Activated T-helper 17 cell treated with anti-CD3 and anti-CD28 coated beads, Interleukin-2, amount 50 U/mL, for 72 hours (primary cell): Measurements from ENCODE around the gene GRK4. TPM values are rescaled to one million over a fixed set of nuclear protein-coding genes. Genes with fewer than 3 reads are reported as not detected.
"Not testable (repeated sequence)": the region's sequence is repeated elsewhere in the genome, so short reads cannot be mapped to it uniquely, and the experiment has no call there.

Experiments
- ATAC-seq: fragments of 150-1000 bp; cut with Tn5 transposase; replicated peaks from 2 replicates; pipeline ENCODE4 v1.10.0; 2021; ENCODE audit warnings: mild to moderate bottlenecking, moderate library complexity
- H3K27ac Mint-ChIP-seq: one replicate; pipeline ENCODE4 v1.8.0; 2022; ENCODE audit warnings: mixed read lengths
- H3K27me3 Mint-ChIP-seq: one replicate; pipeline ENCODE4 v1.8.0; 2022; ENCODE audit warnings: mixed read lengths
- H3K36me3 Mint-ChIP-seq: one replicate; pipeline ENCODE4 v1.8.0; 2022; ENCODE audit warnings: low read depth, mild to moderate bottlenecking, mixed read lengths
- H3K4me1 Mint-ChIP-seq: one replicate; pipeline ENCODE4 v1.8.0; 2022; ENCODE audit warnings: mixed read lengths
- H3K4me3 Mint-ChIP-seq: one replicate; pipeline ENCODE4 v1.8.0; 2022; ENCODE audit warnings: mild to moderate bottlenecking, mixed read lengths
- H3K9me3 Mint-ChIP-seq: one replicate; pipeline ENCODE4 v1.8.0; 2022; ENCODE audit warnings: mixed read lengths
- total RNA-seq, 2 donors: library from RNA; stranded (reverse); gene quantifications; one replicate each; pipeline ENCODE4 v1.2.3, GENCODE V29; 2022

The GRK4 gene
- total RNA-seq, 2 donors from 2014 or later, result 3.2 to 5.7 TPM

- H3K27me3 Mint-ChIP-seq, result no peaks in the 10 kb centered on the region
- H3K9me3 Mint-ChIP-seq, result no peaks in the 10 kb centered on the region
- peaks cover 57% of the 10 kb centered on the region for H3K4me1 Mint-ChIP-seq
- H3K4me3 Mint-ChIP-seq, result peak overlapping the region; percentile 89
- H3K36me3 Mint-ChIP-seq, result peaks cover 98% of the 10 kb centered on the region
- peak; percentile 86 for ATAC-seq
- H3K27ac Mint-ChIP-seq, result peak overlapping the region; percentile 99
Observed at GRCh38 chr4:2954358-2955185, 8.8 kb upstream of the GRK4 start.

DNA sequence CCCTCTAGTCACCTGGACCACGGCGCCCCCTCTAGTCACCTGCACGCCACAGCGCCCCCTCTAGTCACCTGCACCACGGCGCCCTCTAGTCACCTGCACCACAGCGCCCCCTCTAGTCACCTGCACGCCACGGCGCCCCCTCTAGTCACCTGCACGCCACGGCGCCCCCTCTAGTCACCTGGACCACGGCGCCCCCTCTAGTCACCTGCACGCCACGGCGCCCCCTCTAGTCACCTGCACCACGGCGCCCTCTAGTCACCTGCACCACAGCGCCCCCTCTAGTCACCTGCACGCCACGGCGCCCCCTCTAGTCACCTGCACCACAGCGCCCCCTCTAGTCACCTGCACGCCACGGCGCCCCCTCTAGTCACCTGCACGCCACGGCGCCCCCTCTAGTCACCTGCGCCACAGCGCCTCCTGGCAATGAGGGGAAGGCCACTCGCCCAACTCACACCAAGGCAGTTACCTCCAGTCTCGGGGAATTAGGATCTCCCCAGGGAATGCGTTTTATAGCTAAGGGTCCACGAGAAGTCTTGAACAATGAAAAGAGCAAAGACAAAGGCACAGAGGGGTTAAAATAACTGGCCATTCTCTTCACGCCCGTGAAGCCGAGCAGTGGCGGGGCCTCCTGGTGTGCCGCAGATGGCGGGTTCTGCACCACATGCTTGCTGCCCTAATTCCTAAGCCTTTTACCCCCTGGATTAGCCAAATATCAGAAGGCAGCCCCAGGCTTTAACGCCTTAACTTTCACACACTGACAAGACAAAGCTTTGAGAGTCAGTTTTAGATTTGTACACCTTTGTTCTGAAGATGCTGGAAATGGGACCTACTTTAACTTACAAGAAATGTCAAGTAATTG lies 8.0 kb upstream of the GRK4 start:
- Mint-ChIP-seq H3K4me1 (peaks cover 56% of the 10 kb centered on the region), H3K4me3 (peak overlapping the region; percentile 89), H3K27ac (peak overlapping the region; percentile 59), H3K36me3 (peaks cover 98% of the 10 kb centered on the region)
- not testable (repeated sequence) for H3K9me3 Mint-ChIP-seq, H3K27me3 Mint-ChIP-seq, ATAC-seq

GRCh38 chr4:2958446-2958845 lies 4.9 kb upstream of the GRK4 start:
- H3K36me3 Mint-ChIP-seq, result peaks cover 88% of the 10 kb centered on the region
- H3K4me1 Mint-ChIP-seq, result peaks cover 54% of the 10 kb centered on the region
- no peaks in the 10 kb centered on the region for H3K27me3 Mint-ChIP-seq
- no peak for ATAC-seq
- H3K4me3 Mint-ChIP-seq, result peak overlapping the region; percentile 89
- H3K27ac Mint-ChIP-seq, result peak overlapping the region; percentile 57
- no peaks in the 10 kb centered on the region for H3K9me3 Mint-ChIP-seq

- not testable (repeated sequence) for H3K27me3 Mint-ChIP-seq, H3K9me3 Mint-ChIP-seq, ATAC-seq
- peaks cover 69% of the 10 kb centered on the region for H3K36me3 Mint-ChIP-seq
- H3K4me3 Mint-ChIP-seq, result peak overlapping the region; percentile 89
- peaks cover 44% of the 10 kb centered on the region for H3K4me1 Mint-ChIP-seq
- H3K27ac Mint-ChIP-seq, result peak overlapping the region; percentile 15
Observed at GRCh38 chr4:2960450-2960849, 2.9 kb upstream of the GRK4 start.

GRCh38 chr4:2961421-2961810 lies 2.0 kb upstream of the GRK4 start:
- Mint-ChIP-seq H3K27ac (peak overlapping the region; percentile 80), H3K4me3 (peak overlapping the region; percentile 88), H3K9me3 (no peaks in the 10 kb centered on the region), H3K4me1 (peaks cover 35% of the 10 kb centered on the region), H3K36me3 (peaks cover 60% of the 10 kb centered on the region), H3K27me3 (no peaks in the 10 kb centered on the region)
- peak; percentile 8 for ATAC-seq

DNA sequence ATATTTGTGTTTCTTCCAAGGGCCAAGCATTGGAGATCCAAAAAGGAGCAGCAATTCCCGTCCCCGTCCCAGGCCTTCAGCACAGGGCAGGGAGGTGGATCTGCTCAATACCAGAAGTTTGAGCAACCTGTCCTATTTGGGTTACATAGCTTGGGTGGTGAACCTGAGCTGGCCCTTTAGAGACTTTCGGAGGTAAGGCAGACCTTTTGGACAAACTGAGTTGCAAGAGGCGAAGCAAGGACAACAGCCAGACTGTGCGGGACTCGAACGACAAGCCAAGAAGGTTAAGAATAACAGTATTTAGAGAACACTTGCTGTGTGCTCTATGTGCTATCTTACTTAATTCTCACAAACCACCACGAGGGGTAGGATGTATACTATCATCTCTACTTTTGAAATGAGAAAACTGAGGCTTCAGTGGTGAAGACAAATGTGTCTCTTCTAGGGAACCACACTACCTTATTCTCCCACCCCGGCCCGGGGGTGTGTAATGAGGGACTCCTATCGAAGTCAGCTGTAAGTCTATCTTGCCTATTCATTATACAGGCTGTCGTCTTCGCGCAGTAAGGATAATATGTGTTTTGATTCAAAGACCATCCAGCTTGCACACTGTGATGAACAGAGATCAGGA lies 1.4 kb upstream of the GRK4 start:
- peaks cover 55% of the 10 kb centered on the region for H3K36me3 Mint-ChIP-seq
- H3K27me3 Mint-ChIP-seq, result no peaks in the 10 kb centered on the region

DNA sequence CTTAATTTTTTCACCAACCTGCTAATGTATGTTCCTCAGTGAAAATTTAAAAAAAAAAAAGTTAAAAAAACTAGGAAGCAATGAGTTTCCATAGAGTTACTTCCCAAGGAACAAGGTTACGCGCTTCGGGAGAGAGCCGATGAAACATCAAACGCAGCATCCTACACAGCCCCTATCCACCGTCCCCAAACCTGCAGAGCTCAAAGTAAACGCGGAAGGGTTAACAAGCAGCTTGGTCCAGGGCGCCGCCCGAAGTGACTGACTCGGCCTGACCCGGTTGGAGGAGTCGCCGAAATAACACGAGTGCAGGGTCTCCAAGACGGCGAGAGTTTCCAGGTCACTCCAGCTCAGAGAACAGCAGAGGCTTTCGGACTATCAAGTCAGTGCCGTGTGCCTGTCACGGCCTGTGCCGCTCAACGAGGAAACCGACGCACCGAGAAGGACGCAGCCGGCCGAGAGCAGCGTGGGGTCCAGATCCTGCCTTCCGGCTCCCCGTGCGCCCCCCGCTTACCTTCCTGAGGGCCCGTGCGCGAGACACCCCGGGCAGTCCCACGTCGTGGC lies 677 bp upstream of the GRK4 start:
- peak; percentile 23 for ATAC-seq
- H3K27me3 Mint-ChIP-seq, result no peaks in the 10 kb centered on the region
- H3K4me3 Mint-ChIP-seq, result peak overlapping the region; percentile 88
- peak overlapping the region; percentile 80 for H3K27ac Mint-ChIP-seq
- peaks cover 47% of the 10 kb centered on the region for H3K36me3 Mint-ChIP-seq
- H3K9me3 Mint-ChIP-seq, result no peaks in the 10 kb centered on the region
- H3K4me1 Mint-ChIP-seq, result peaks cover 27% of the 10 kb centered on the region

More for the DNA sequence above, 1.4 kb upstream of the GRK4 start:
- Mint-ChIP-seq H3K27ac (peak overlapping the region; percentile 80), H3K4me1 (peaks cover 31% of the 10 kb centered on the region), H3K4me3 (peak overlapping the region; percentile 88), H3K9me3 (no peaks in the 10 kb centered on the region)
- peak; percentile 60 for ATAC-seq

GRCh38 chr4:2963966-2964471 lies 648 bp downstream of the GRK4 start:
- no peak for ATAC-seq
- H3K4me3 Mint-ChIP-seq, result peak overlapping the region; percentile 88
- H3K4me1 Mint-ChIP-seq, result peaks cover 16% of the 10 kb centered on the region
- H3K27ac Mint-ChIP-seq, result peak overlapping the region; percentile 89
- no peaks in the 10 kb centered on the region for H3K27me3 Mint-ChIP-seq
- H3K9me3 Mint-ChIP-seq, result no peaks in the 10 kb centered on the region
- H3K36me3 Mint-ChIP-seq, result peaks cover 34% of the 10 kb centered on the region

- no peaks in the 10 kb centered on the region for H3K9me3 Mint-ChIP-seq
- peaks cover 12% of the 10 kb centered on the region for H3K4me1 Mint-ChIP-seq
- H3K27ac Mint-ChIP-seq, result peak overlapping the region; percentile 89
- no peaks in the 10 kb centered on the region for H3K27me3 Mint-ChIP-seq
- peak overlapping the region; percentile 88 for H3K4me3 Mint-ChIP-seq
- ATAC-seq, result no peak
- H3K36me3 Mint-ChIP-seq, result peaks cover 26% of the 10 kb centered on the region
Observed at GRCh38 chr4:2964706-2965258, 1.4 kb downstream of the GRK4 start.

DNA sequence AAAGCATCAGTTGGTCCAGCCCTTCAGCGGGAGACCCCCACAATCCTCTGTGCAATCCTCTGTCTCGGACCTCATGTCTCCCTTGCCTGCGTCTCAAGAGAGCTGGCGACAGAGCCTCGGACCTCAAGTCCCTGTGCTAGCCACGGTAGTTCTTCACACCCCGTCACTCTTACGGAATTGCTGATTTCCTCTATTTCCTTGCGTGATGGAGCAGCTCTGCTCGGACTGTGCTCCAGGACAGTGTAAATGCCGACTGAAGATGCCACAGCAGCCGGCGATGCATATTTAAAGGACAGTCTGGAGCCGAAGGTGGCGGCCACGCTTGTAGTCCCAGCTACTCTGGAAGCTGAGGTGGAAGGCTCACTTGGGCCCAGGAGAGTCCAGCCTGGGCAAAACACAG lies 1.9 kb downstream of the GRK4 start:
- Mint-ChIP-seq H3K9me3 (no peaks in the 10 kb centered on the region), H3K36me3 (peaks cover 21% of the 10 kb centered on the region), H3K27me3 (no peaks in the 10 kb centered on the region), H3K27ac (no peak overlapping the region), H3K4me3 (peak overlapping the region; percentile 88), H3K4me1 (peaks cover 10% of the 10 kb centered on the region)
- ATAC-seq, result no peak

GRCh38 chr4:2968381-2968780 lies 5.0 kb downstream of the GRK4 start:
- no peak for ATAC-seq
- peaks cover 4% of the 10 kb centered on the region for H3K4me1 Mint-ChIP-seq
- no peak overlapping the region for H3K27ac Mint-ChIP-seq
- no peaks in the 10 kb centered on the region for H3K27me3 Mint-ChIP-seq
- H3K4me3 Mint-ChIP-seq, result no peak overlapping the region
- no peaks in the 10 kb centered on the region for H3K36me3 Mint-ChIP-seq
- no peaks in the 10 kb centered on the region for H3K9me3 Mint-ChIP-seq

DNA sequence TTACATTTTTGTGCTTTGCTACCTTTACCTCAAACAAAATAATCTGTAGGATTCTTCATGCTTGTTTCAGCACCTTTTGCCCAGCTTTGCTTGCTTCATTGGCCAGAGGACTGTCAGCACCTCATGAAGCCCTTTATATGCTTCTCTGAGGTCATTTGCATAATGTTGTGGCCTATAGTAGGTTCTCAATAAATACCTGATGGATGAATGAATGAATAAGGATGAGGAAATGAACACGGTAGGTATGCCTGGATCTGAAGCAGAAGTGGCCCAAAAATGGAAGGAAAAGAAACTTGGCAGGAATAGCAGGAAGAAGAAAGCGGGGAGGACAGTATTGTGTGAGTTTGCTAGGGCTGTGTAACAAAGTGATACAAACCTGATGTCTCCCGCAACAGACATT lies 7.9 kb downstream of the GRK4 start:
- Mint-ChIP-seq H3K27ac (no peak overlapping the region), H3K36me3 (no peaks in the 10 kb centered on the region), H3K4me3 (no peak overlapping the region), H3K9me3 (no peaks in the 10 kb centered on the region), H3K4me1 (no peaks in the 10 kb centered on the region), H3K27me3 (no peaks in the 10 kb centered on the region)
- ATAC-seq, result no peak

DNA sequence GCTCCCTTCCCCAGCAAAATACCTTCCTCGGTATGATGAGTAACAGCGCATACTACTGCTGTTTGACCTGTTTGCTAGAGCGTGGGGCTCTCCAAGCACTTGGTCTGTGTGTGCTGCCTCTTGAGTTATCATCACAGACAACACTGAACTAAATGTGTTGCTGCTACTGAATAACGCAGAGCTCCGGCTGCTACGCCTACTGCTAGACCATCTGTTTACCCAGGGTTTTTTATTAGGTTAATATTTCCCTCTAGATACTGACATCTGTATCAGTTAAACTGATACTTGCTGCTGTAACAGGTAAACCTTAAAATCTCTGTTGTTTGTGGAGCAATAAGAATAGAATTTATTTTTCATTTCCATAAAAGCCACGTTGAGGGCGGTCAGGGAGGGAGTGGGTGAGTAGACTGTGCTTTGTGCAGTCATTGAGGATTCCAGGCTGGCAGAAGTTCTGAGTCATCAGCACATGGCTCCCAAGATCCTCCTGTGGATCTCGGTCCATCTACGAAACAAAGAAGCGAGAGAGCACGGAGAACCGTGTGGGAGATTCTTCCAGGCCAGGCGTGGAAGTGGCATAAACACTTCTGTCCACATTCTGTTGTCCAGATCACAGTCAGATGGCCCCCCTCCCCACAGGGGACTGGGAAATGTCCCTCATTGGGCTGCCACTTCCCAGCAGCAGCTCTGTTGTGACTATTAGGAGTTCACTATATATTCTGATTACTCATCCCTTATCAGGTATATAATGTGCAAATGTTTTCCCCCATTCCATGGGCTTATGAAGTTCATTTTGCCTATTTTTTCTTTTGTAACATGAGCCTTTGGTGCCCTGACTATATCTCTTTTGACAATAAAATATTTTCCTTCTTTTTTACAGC lies 14.1 kb downstream of the GRK4 start:
- Mint-ChIP-seq H3K9me3 (no peaks in the 10 kb centered on the region), H3K27ac (no peak overlapping the region), H3K36me3 (no peaks in the 10 kb centered on the region), H3K27me3 (no peaks in the 10 kb centered on the region), H3K4me3 (no peak overlapping the region), H3K4me1 (no peaks in the 10 kb centered on the region)
- no peak for ATAC-seq
